ENCODE measurements around the gene MEIS3. TPM values are rescaled to one million over a fixed set of nuclear protein-coding genes. Genes with fewer than 3 reads are reported as not detected.
"Not testable (repeated sequence)": the region's sequence is repeated elsewhere in the genome, so short reads cannot be mapped to it uniquely, and the experiment has no call there.

The MEIS3 gene
- polyA plus RNA-seq, 4 donors: 18.6 to 28.0 (median 20.1) TPM

DNA sequence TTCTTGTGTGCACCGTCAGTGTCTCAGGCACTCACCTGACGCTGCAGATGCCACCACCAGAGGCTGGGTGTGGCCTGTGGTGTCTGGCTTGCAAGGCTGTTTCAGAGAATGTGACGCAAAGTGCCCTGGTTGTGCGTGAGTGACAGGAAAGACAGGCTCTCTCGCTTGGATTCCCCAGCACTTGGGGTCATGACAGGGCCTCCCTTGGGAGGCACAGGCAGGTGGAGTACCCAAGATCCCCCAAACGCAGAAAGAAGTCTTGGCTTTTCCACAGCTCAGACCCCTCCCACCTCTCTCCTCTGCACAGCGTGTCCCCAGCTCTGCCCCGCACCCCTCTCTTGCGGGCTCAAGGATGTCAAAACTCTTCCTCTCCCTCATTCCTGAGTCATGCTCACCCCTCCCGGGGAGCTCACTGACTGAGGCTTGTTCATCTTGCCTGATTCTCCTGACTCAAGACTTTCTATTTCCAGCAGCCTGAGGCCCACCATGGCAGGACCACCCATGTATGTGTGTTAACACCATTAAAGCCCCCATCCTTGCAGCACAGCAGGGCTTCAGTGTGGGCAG, 49.2 kb downstream of the MEIS3 start:
- DNase-seq (ENCODE audit: low read depth in 4 of 4, low spot score in 3 of 4): no peak

DNA sequence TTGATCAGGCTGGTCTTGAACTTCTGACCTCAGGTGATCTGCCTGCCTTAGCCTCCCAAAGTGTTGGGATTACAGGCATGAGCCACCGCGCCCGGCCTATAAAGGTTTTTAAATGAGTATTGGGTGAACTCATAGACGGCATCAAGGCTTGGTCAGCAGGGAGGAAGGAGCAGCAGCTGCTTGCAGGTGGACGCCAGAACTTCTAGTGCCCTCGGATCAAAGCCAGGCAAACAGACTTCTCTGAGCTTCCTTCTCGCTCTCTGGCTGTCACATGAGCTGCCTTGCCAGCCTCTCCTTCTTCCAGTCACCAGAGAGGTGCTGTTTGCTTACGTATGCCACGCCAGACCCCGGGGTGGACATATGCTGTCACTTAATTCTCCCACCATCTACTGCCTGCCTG, 53.9 kb downstream of the MEIS3 start:
- DNase-seq (ENCODE audit: low read depth in 4 of 4, low spot score in 3 of 4): not testable (repeated sequence)

DNA sequence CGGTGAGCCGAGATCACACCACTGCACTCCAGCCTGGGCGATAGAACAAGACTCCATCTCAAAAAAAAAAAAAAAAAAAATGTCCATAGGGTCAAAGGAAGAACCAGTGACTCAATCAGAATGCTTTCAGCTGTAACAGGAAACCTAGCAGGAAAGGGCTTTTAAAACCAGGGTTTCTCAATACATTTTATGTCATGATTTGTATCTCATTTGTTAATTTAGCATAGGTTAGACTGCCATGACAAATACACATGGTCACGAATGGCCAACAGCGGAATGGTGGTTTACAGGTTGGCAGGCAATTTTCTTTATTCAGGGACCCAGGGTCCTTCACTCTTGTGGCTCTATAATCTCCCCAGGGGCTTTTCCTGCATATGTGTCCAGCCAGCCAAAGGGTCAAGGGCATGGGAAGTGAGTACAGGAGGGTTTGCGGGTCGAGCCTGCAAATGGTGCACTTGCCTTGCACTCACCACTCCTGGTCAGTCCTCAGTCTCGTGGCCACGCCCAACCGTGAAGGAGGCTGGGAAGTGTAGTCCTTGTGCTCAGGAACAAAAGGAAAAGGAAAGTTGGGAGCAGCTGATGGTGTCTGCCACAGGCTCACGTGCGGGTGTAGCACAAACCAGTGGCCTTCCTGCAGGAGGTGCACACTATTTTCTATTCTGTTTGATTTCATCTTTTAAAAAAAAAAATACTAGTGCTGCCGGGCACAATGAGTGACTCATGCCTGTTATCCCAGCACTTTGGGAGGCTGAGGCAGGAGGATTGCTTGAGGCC, 55.4 kb downstream of the MEIS3 start:
- DNase-seq (ENCODE audit: low read depth in 4 of 4, low spot score in 3 of 4): no peak

DNA sequence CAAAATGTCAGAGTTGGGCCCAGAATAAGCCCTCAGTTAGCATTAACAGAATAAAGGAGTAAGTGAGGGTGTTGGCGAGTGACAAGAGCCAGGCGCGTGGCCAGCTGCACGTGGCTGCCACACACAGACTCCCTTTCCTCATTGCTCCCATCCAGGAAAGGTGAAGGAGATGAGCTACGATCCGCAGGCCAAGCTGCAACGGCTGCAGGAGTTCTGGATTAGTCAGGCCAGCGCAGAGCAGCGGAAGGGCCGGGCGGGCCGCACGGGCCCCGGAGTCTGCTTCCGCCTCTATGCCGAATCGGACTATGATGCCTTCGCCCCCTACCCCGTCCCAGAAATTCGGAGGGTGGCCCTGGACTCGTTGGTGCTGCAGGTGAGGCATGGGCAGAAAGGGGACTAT, 57.0 kb downstream of the MEIS3 start:
- DNase-seq (ENCODE audit: low read depth in 4 of 4, low spot score in 3 of 4): no peak

DNA sequence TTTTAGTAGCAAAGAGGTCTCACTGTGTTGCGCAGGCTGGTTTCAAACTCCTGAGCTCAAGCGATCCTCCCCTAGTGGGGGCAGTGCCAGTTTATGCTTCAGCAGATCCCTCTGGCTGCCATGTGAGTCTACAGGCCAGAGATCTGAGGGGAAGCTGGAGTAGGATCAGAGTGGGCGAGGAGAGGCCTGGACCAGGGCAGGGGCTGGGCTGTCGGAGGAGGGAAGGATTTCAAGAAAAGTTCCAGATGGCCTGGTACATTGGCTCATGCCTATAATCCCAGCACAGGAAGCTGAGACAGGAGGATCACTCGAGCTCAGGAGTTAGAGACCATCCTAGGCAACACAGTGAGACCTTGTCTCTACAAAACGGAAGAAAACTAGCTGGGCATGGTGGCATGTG, 60.4 kb downstream of the MEIS3 start:
- DNase-seq (ENCODE audit: low read depth in 4 of 4, low spot score in 3 of 4): no peak

DNA sequence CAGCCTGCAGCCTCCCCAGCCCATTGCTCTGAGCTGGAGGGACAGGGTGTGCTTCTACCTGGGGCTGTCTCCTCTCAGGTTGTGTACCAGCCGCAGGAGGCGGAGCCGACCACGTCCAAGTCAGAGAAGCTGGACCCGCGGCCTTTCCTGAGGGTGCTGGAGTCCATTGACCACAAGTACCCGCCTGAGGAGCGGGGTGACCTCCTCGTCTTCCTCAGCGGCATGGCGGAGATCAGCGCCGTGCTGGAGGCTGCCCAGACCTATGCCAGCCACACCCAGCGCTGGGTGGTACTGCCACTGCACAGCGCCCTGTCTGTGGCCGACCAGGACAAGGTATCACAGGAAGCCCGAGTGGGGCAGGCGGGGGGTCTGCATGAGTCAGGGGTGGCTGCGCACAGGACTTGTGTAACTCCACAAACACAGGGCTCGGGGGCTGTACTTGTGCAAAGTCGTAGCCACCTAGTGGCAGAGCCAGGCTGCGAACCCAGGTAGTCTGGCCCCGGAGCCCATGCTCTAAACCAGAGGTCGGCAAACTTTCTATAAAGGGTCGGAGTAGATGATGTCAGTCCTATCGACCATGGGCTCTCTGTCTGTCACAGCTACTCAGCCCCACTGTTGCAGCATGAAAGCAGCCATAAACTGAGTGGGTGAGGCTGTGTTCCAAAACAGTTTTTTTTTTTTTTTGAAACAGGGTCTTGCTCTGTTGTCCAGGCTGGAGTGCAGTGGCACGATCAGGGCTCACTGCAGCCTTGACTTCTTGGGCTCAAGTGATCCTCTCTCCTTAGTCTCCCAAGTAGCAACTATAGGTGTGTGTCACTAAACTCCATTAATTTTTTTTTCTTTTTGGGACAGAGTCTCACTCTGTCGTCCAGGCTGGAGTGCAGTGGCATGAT, 61.3 kb downstream of the MEIS3 start:
- DNase-seq (ENCODE audit: low read depth in 4 of 4, low spot score in 3 of 4): no peak

DNA sequence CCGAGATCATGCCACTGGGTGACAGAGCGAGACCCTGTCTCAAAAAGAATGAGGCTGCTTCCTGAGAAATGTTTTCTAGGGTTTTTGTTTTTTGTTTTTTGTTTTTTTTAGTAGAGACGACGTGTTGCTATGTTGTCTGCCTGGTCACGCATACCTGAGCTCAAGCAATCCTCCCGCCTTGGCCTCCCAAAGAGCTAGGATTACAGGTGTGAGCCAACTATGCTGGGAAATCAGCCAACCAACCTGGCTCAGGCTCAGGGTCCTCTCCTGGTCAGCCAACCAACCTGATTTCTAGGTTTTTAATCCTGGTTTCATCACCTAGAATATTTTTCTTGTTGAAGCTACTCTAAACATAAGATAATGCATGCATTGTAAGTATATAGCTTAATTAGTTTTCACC, 62.4 kb downstream of the MEIS3 start:
- no peak for DNase-seq (ENCODE audit: low read depth in 4 of 4, low spot score in 3 of 4)

DNA sequence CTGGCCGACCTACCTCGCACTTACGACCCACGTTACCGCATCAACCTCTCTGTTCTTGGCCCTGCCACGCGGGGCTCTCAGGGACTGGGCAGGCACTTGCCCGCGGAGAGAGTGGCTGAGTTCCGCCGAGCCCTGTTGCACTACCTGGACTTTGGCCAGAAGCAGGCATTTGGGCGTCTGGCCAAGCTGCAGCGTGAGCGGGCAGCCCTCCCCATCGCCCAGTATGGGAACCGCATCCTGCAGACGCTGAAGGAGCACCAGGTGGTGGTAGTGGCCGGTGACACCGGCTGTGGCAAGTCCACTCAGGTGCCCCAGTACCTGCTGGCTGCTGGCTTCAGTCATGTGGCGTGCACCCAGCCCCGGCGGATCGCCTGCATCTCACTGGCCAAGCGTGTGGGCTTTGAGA, 66.0 kb downstream of the MEIS3 start:
- DNase-seq (ENCODE audit: low read depth in 4 of 4, low spot score in 3 of 4): no peak

Other genes with a start within 250 kb of the MEIS3 start
- gene BBC3, start 188.3 kb downstream of the MEIS3 start, polyA plus RNA-seq (ENCODE audit: insufficient read length in 4 of 4): 1 to 10 TPM; 1.1 to 2.9 (median 1.6) TPM
- 10 to 100 TPM; 19.6 to 29.4 (median 22.0) TPM for gene CCDC9, start 163.0 kb downstream of the MEIS3 start, polyA plus RNA-seq (ENCODE audit: insufficient read length in 4 of 4)
- gene INAFM1, start 144.6 kb downstream of the MEIS3 start, polyA plus RNA-seq (ENCODE audit: insufficient read length in 4 of 4): 10 to 100 TPM in 1 of 4 donors, 1 to 10 TPM in 3; 6.5 to 11.7 (median 7.6) TPM
- 1 to 10 TPM; 4.6 to 6.9 (median 5.2) TPM for gene C5AR1, start 109.7 kb downstream of the MEIS3 start, polyA plus RNA-seq (ENCODE audit: insufficient read length in 4 of 4)
- under 1 TPM; 0.23 to 0.45 (median 0.29) TPM for gene C5AR2, start 87.4 kb downstream of the MEIS3 start, polyA plus RNA-seq (ENCODE audit: insufficient read length in 4 of 4)
- gene DHX34, start 70.2 kb downstream of the MEIS3 start, polyA plus RNA-seq (ENCODE audit: insufficient read length in 4 of 4): 10 to 100 TPM; 11.6 to 17.5 (median 12.4) TPM
- gene SLC8A2, start 52.4 kb upstream of the MEIS3 start, polyA plus RNA-seq (ENCODE audit: insufficient read length in 4 of 4): under 1 TPM in 3 of 4 donors, not detected in 1; 0.06 to 0.25 (median 0.20) TPM
- 10 to 100 TPM; 10.9 to 12.8 (median 11.6) TPM for gene KPTN, start 64.7 kb upstream of the MEIS3 start, polyA plus RNA-seq (ENCODE audit: insufficient read length in 4 of 4)
- gene NAPA, start 95.5 kb upstream of the MEIS3 start, polyA plus RNA-seq (ENCODE audit: insufficient read length in 4 of 4): 100 to 1,000 TPM; 155 to 167 (median 163) TPM
- gene ZNF541, start 153.6 kb upstream of the MEIS3 start, polyA plus RNA-seq (ENCODE audit: insufficient read length in 4 of 4): under 1 TPM; 0.18 to 0.26 (median 0.20) TPM
- 10 to 100 TPM; 10.7 to 15.2 (median 12.5) TPM for gene BICRA, start 189.6 kb upstream of the MEIS3 start, polyA plus RNA-seq (ENCODE audit: insufficient read length in 4 of 4)

Measured in right renal pelvis (tissue), 4 donors.